Measurements from ENCODE around the gene PLA2G2C.
"Not testable (repeated sequence)": the region's sequence is repeated elsewhere in the genome, so short reads cannot be mapped to it uniquely, and the experiment has no call there.

The PLA2G2C gene

GRCh38 chr1:20150969-20151368 is 35.3 kb downstream of the PLA2G2C start:
- no peak for DNase-seq

GRCh38 chr1:20150326-20150705 is 36.0 kb downstream of the PLA2G2C start:
- DNase-seq, result no peak

- no peak for DNase-seq
These were observed 36.6 kb downstream of the PLA2G2C start for GRCh38 chr1:20149601-20150325.

GRCh38 chr1:20148571-20149500 is 37.5 kb downstream of the PLA2G2C start:
- no peak for DNase-seq

- no peak for DNase-seq
These were observed 38.3 kb downstream of the PLA2G2C start for GRCh38 chr1:20147846-20148570.

GRCh38 chr1:20143734-20144565 is 42.4 kb downstream of the PLA2G2C start:
- DNase-seq, result no peak

- no peak for DNase-seq
These were observed 43.0 kb downstream of the PLA2G2C start for GRCh38 chr1:20143318-20143717.

GRCh38 chr1:20142001-20142710 is 44.2 kb downstream of the PLA2G2C start:
- DNase-seq, result no peak

- DNase-seq, result no peak
These were observed 44.9 kb downstream of the PLA2G2C start for GRCh38 chr1:20141466-20141865.

GRCh38 chr1:20141001-20141400 is 45.3 kb downstream of the PLA2G2C start:
- no peak for DNase-seq

GRCh38 chr1:20139776-20140612 is 46.3 kb downstream of the PLA2G2C start:
- no peak for DNase-seq

GRCh38 chr1:20138961-20139550 is 47.3 kb downstream of the PLA2G2C start, which contains the start of gene PLA2G2F:
Gene PLA2G2F, plus strand, starts transcription at chr1:20139323. Its CDS starts 105 bp downstream, at chr1:20139428.
- no peak for DNase-seq

GRCh38 chr1:20138346-20138745 is 48.0 kb downstream of the PLA2G2C start:
- no peak for DNase-seq

GRCh38 chr1:20137604-20138003 is 48.7 kb downstream of the PLA2G2C start:
- DNase-seq, result no peak

GRCh38 chr1:20137055-20137454 is 49.3 kb downstream of the PLA2G2C start:
- DNase-seq, result no peak

- DNase-seq, result no peak
These were observed 50.1 kb downstream of the PLA2G2C start for GRCh38 chr1:20136249-20136648.

GRCh38 chr1:20134995-20135394 is 51.3 kb downstream of the PLA2G2C start:
- no peak for DNase-seq

- DNase-seq, result not testable (repeated sequence)
These were observed 55.8 kb downstream of the PLA2G2C start for GRCh38 chr1:20130518-20130917.

GRCh38 chr1:20126806-20127440 is 59.4 kb downstream of the PLA2G2C start:
- DNase-seq, result no peak

Data from NCI-H2107 (cell line).